Muscle of arm (tissue), 14 donors: Measurements from ENCODE around the gene ENAH. TPM values are rescaled to one million over a fixed set of nuclear protein-coding genes. Genes with fewer than 3 reads are reported as not detected.
"Not testable (repeated sequence)": the region's sequence is repeated elsewhere in the genome, so short reads cannot be mapped to it uniquely, and the experiment has no call there.

ENCODE experiments used
- DNase-seq: peaks from one replicate; pipeline ENCODE4 v3.0.0-alpha.2; 2013
- long read RNA-seq, 11 donors: transcript quantifications; one replicate each; lab custom pipeline, GENCODE V29; 2026
- polyA plus RNA-seq, 12 donors: library from polyadenylated mRNA; unstranded; fragments of 120-200 nt; gene quantifications; one replicate each; pipeline ENCODE4 v1.2.1, GENCODE V29; 2013; ENCODE audit not compliant: insufficient read length in 12 of 12

ENAH gene
- 100 to 1,000 TPM; 106 to 360 (median 161) TPM for polyA plus RNA-seq
- long read RNA-seq, donor 1 = 0 reads
- long read RNA-seq, donor 2, full-length matches to known transcripts = 10 of 32 reads
- long read RNA-seq, donor 2, partial matches to known transcripts = 22 of 32 reads
- long read RNA-seq, donor 2, other reads (novel, unspliced or antisense) = 0 of 32 reads
- long read RNA-seq, donor 3, full-length matches to known transcripts = 4 of 4 reads
- long read RNA-seq, donor 3, partial matches to known transcripts = 0 of 4 reads
- long read RNA-seq, donor 3, other reads (novel, unspliced or antisense) = 0 of 4 reads
- long read RNA-seq, donor 4, partial matches to known transcripts = 0 of 3 reads
- long read RNA-seq, donor 4, other reads (novel, unspliced or antisense) = 0 of 3 reads
- long read RNA-seq, donor 5, full-length matches to known transcripts = 20 of 49 reads
- long read RNA-seq, donor 5, partial matches to known transcripts = 29 of 49 reads
- long read RNA-seq, donor 5, other reads (novel, unspliced or antisense) = 0 of 49 reads
- long read RNA-seq, donor 6, full-length matches to known transcripts = 4 of 10 reads
- long read RNA-seq, donor 6, partial matches to known transcripts = 6 of 10 reads
- long read RNA-seq, donor 6, other reads (novel, unspliced or antisense) = 0 of 10 reads
- long read RNA-seq, donor 7, full-length matches to known transcripts = 5 of 5 reads
- long read RNA-seq, donor 7, partial matches to known transcripts = 0 of 5 reads
- long read RNA-seq, donor 7, other reads (novel, unspliced or antisense) = 0 of 5 reads
- long read RNA-seq, donor 8, full-length matches to known transcripts = 17 of 29 reads
- long read RNA-seq, donor 8, partial matches to known transcripts = 12 of 29 reads
- long read RNA-seq, donor 8, other reads (novel, unspliced or antisense) = 0 of 29 reads
- long read RNA-seq, donor 9, partial matches to known transcripts = 5 of 10 reads
- long read RNA-seq, donor 9, other reads (novel, unspliced or antisense) = 0 of 10 reads
- long read RNA-seq, donor 10, full-length matches to known transcripts = 15 of 15 reads
- long read RNA-seq, donor 10, partial matches to known transcripts = 0 of 15 reads
- long read RNA-seq, donor 10, other reads (novel, unspliced or antisense) = 0 of 15 reads
- long read RNA-seq, donor 11, full-length matches to known transcripts = 7 of 40 reads
- long read RNA-seq, donor 11, partial matches to known transcripts = 33 of 40 reads
- long read RNA-seq, donor 11, other reads (novel, unspliced or antisense) = 0 of 40 reads

GRCh38 chr1:225652729-225653462, at the start of gene ENAH:
ENAH (minus strand) TSS chr1:225653123; CDS start chr1:225652690, 433 bp downstream.
- peak; percentile 83 for DNase-seq

- DNase-seq = no peak
Observed at GRCh38 chr1:225700889-225701465, 48.1 kb upstream of the ENAH start.

GRCh38 chr1:225700164-225700821, 47.4 kb upstream of the ENAH start:
- no peak for DNase-seq

- peak; percentile 47 for DNase-seq
Observed at GRCh38 chr1:225699336-225699735, 46.4 kb upstream of the ENAH start.

- DNase-seq = not testable (repeated sequence)
Observed at GRCh38 chr1:225698194-225698593, 45.3 kb upstream of the ENAH start.

GRCh38 chr1:225697428-225697827, 44.5 kb upstream of the ENAH start:
- peak; percentile 55 for DNase-seq

GRCh38 chr1:225695578-225696337, 42.8 kb upstream of the ENAH start:
- DNase-seq = peak; percentile 82

GRCh38 chr1:225694151-225694603, 41.3 kb upstream of the ENAH start:
- no peak for DNase-seq

- DNase-seq = not testable (repeated sequence)
Observed at GRCh38 chr1:225693697-225694096, 40.8 kb upstream of the ENAH start.

- no peak for DNase-seq
Observed at GRCh38 chr1:225693085-225693696, 40.3 kb upstream of the ENAH start.

GRCh38 chr1:225692517-225692879, 39.6 kb upstream of the ENAH start:
- DNase-seq = no peak

GRCh38 chr1:225691861-225692516, 39.1 kb upstream of the ENAH start:
- no peak for DNase-seq

GRCh38 chr1:225691377-225691776, 38.5 kb upstream of the ENAH start:
- DNase-seq = no peak

- DNase-seq = no peak
Observed at GRCh38 chr1:225689882-225690459, 37.0 kb upstream of the ENAH start.

GRCh38 chr1:225688345-225688744, 35.4 kb upstream of the ENAH start:
- DNase-seq = no peak

- DNase-seq = no peak
Observed at GRCh38 chr1:225685476-225686176, 32.7 kb upstream of the ENAH start.

GRCh38 chr1:225684741-225685140, 31.8 kb upstream of the ENAH start:
- no peak for DNase-seq
